Lower lobe of right lung (tissue), 2 donors: ENCODE measurements around the gene EPHA1. TPM values are rescaled to one million over a fixed set of nuclear protein-coding genes. Genes with fewer than 3 reads are reported as not detected.

ENCODE experiments used
- ATAC-seq, 2 donors: fragments of 200-7000 bp; cut with Tn5 transposase; one replicate each; pipeline ENCODE4 v1.9.1; 2020 to 2022; ENCODE audit warnings: mild to moderate bottlenecking in 2 of 2, moderate library complexity in 2 of 2
- DNase-seq: peaks from one replicate; pipeline ENCODE4 v3.0.0-alpha.2; 2020
- H3K27ac ChIP-seq: fragments of 200-600 bp; one replicate; pipeline ENCODE4 v1.8.0; 2022
- H3K27me3 ChIP-seq: fragments of 200-600 bp; one replicate; pipeline ENCODE4 v1.8.0; 2022; ENCODE audit warnings: low read depth
- H3K36me3 ChIP-seq: fragments of 200-600 bp; one replicate; pipeline ENCODE4 v1.8.0; 2022; ENCODE audit warnings: mild to moderate bottlenecking
- H3K4me1 ChIP-seq: fragments of 200-600 bp; one replicate; pipeline ENCODE4 v1.8.0; 2022
- H3K4me3 ChIP-seq: fragments of 200-600 bp; one replicate; pipeline ENCODE4 v1.8.0; 2022; ENCODE audit warnings: mild to moderate bottlenecking
- H3K9me3 ChIP-seq: fragments of 200-600 bp; one replicate; pipeline ENCODE4 v1.8.0; 2022
- intact Hi-C: fragments of 100-400 bp; cut with DNase I; formaldehyde crosslinking; loops from one replicate; pipeline ENCODE4 v1.11.0; 2022
- total RNA-seq: library from RNA; stranded (reverse); fragmentation: NEBNext Ultra II Directional; extraction: Animal tissue kit (Norgen Biotek cat#: 25700); gene quantifications from one replicate; pipeline ENCODE4 v1.2.1, GENCODE V29; 2021
- TF ChIP-seq, protein P1 (sequence below): fragments of 200-600 bp; IDR thresholded peaks from one replicate; pipeline ENCODE4 v1.8.0; 2022; ENCODE audit warnings: antibody characterized with exemption, mild to moderate bottlenecking
- donor health status: DM: no; HTN: yes; CAD: no; lungs with severe emphysema.

EPHA1 gene
- total RNA-seq, 1 donor from 2014 or later: 9.0 TPM

DNA sequence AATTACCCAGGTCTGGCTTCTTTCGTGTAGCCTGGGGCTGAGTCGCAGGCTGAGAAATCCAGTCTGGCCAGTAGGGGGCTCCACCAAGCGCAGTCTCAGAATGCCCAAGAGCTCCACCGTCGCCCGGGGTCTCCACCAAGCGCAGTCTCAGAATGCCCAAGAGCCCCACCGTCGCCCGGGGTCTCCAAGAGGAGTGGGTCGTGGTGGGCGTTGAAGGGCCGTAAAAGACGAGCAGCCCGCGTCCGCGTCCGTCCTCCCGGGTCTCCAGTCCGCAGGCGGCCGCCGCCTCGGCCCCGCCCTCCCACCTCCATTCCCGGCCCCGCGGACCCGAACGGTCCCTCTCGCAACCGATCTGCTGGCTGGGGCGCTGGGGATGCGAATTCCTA lies 28.4 kb downstream of the EPHA1 start:
- TF ChIP-seq, protein P1, sequence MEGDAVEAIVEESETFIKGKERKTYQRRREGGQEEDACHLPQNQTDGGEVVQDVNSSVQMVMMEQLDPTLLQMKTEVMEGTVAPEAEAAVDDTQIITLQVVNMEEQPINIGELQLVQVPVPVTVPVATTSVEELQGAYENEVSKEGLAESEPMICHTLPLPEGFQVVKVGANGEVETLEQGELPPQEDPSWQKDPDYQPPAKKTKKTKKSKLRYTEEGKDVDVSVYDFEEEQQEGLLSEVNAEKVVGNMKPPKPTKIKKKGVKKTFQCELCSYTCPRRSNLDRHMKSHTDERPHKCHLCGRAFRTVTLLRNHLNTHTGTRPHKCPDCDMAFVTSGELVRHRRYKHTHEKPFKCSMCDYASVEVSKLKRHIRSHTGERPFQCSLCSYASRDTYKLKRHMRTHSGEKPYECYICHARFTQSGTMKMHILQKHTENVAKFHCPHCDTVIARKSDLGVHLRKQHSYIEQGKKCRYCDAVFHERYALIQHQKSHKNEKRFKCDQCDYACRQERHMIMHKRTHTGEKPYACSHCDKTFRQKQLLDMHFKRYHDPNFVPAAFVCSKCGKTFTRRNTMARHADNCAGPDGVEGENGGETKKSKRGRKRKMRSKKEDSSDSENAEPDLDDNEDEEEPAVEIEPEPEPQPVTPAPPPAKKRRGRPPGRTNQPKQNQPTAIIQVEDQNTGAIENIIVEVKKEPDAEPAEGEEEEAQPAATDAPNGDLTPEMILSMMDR: peak; percentile 91
- intact Hi-C loops: no loop called here
- peak; percentile 92 for DNase-seq
- Histone ChIP-seq H3K27ac (peak overlapping the region; percentile 99), H3K4me1 (peaks cover 71% of the 10 kb centered on the region), H3K27me3 (no peaks in the 10 kb centered on the region), H3K4me3 (peak overlapping the region; percentile 93), H3K36me3 (peaks cover 25% of the 10 kb centered on the region), H3K9me3 (no peaks in the 10 kb centered on the region)
- ATAC-seq: peak; percentile 85 to 86

DNA sequence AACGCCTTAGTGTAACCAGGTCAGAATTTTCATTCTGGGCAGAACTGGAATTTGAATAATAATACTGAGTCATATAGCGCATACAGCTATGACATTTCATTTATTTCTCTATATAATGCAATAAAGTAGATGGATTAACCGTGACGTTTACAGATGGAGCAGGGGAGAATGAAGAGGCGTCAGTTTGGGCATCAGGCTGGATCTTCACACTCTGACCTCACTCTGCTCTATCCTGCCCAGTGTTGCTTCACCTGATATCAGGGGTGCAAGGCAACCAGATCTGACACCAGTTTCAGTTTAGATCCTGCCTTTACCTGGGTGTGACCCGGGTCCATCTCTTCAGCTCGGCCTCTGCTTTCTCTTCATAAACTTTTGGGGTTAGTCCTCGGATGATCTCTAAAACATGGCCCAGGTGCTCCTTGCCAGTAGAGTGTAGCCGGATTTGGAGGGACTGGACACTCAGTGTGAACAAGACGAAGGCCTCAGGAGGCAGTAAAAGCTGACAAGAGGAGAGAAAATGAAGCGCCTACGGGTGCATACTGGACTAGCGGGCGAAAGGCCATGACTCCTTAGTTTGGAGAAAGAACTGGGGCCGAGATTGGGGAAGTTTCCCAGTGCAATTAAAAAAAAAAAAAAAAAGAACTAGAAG lies 28.9 kb downstream of the EPHA1 start:
- ATAC-seq: peak in 1 of 2 donors; percentile 0
- peaks cover 71% of the 10 kb centered on the region for H3K4me1 ChIP-seq
- H3K27me3 ChIP-seq: no peaks in the 10 kb centered on the region
- H3K4me3 ChIP-seq: peak overlapping the region; percentile 93
- intact Hi-C loops: no loop called here
- no peak for DNase-seq
- peaks cover 22% of the 10 kb centered on the region for H3K36me3 ChIP-seq
- TF ChIP-seq, protein P1: no peak
- no peaks in the 10 kb centered on the region for H3K9me3 ChIP-seq
- H3K27ac ChIP-seq: peak overlapping the region; percentile 99

DNA sequence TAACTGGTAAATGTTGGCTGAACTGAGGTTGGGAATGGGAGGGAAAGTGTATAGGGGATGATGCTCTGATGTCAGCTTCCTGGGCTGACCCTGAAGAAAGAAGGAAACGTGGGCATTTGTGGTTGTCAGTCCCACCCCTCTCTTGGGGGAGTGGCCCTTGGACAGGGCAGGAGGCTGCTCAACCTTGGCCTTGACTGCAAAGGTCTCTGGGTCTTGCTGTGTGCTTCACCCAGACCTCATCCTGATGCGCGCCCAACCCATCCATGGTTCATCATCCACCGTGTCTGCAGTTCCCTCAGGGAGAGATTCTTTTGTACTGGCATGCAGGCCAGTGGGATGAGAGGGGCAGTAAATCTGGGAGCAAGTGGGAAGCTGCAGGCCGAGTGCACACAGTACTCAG lies 32.3 kb downstream of the EPHA1 start:
- no peaks in the 10 kb centered on the region for H3K27me3 ChIP-seq
- no peak overlapping the region for H3K4me3 ChIP-seq
- TF ChIP-seq, protein P1: no peak
- ATAC-seq (no peak), DNase-seq (peak; percentile 68)
- intact Hi-C loops: no loop called here
- peak overlapping the region; percentile 79 for H3K27ac ChIP-seq
- H3K4me1 ChIP-seq: peaks cover 48% of the 10 kb centered on the region
- H3K36me3 ChIP-seq: no peaks in the 10 kb centered on the region
- no peaks in the 10 kb centered on the region for H3K9me3 ChIP-seq

DNA sequence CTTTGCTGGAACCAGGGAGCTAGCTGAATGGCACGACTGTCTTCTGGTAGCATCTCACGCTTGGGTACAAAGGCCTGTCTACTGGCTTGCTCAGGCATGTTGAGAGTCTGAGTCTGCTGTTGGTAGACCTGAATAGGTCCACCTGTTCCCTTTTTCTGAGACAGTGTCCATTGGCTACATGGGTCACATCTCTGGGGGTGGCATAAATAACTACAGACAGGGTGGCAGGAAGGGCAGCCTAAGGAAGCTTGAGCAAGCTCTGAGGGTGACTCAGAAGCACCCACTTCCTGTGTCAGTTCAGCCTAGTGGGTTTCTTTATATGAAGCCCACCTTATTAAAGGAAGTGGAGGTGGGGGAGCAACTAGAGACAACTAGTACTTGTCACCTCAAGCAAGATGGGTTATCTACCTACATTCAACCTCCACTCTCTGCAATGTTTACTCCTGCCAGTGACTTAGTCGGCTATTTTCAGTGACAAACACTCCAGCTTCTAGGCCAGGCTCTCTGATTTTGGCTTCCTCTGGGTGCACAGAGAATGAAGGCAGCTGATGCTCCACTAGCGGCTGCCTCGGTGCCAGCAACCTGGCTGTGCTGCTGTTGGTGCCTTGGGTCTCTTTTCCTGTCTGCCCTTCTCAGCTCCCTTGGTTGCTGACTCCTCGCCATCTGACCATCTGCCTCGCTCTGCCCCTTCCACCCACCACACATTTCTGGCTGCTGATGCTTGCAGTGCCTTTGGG lies 33.2 kb downstream of the EPHA1 start:
- no peak overlapping the region for H3K4me3 ChIP-seq
- no peaks in the 10 kb centered on the region for H3K9me3 ChIP-seq
- H3K27me3 ChIP-seq: no peaks in the 10 kb centered on the region
- H3K27ac ChIP-seq: peak overlapping the region; percentile 79
- intact Hi-C loops: no loop called here
- DNase-seq (no peak), ATAC-seq (peak; percentile 44 to 69)
- TF ChIP-seq, protein P1: no peak
- H3K36me3 ChIP-seq: no peaks in the 10 kb centered on the region
- H3K4me1 ChIP-seq: peaks cover 48% of the 10 kb centered on the region

DNA sequence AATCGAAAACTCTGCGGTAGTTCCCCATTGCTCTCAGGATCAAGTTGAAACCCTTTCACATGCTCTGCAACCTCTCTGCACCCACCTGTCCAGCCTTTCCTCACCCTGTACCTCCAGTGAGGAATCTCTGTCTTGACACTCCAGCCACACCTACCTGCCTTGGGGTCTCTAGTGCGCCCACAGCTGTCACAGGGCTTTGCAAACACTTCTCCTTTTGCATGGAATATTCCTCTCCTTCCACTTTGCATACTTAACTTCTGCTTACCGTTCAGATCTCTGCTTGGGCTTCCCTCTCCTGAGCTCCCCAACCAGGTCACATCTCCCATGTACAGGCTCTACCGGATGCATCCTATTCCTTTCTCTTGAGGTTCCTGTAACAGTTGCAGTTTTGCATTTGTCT lies 34.1 kb downstream of the EPHA1 start:
- DNase-seq (no peak), ATAC-seq (peak; percentile 16 to 34)
- H3K36me3 ChIP-seq: no peaks in the 10 kb centered on the region
- no peaks in the 10 kb centered on the region for H3K27me3 ChIP-seq
- no peaks in the 10 kb centered on the region for H3K9me3 ChIP-seq
- TF ChIP-seq, protein P1: no peak
- H3K27ac ChIP-seq: peak overlapping the region; percentile 79
- intact Hi-C loops: no loop called here
- peaks cover 42% of the 10 kb centered on the region for H3K4me1 ChIP-seq
- H3K4me3 ChIP-seq: no peak overlapping the region
